ENCODE data around the gene PCNT.
"Not testable (repeated sequence)": the region's sequence is repeated elsewhere in the genome, so short reads cannot be mapped to it uniquely, and the experiment has no call there.

Gene PCNT

DNA sequence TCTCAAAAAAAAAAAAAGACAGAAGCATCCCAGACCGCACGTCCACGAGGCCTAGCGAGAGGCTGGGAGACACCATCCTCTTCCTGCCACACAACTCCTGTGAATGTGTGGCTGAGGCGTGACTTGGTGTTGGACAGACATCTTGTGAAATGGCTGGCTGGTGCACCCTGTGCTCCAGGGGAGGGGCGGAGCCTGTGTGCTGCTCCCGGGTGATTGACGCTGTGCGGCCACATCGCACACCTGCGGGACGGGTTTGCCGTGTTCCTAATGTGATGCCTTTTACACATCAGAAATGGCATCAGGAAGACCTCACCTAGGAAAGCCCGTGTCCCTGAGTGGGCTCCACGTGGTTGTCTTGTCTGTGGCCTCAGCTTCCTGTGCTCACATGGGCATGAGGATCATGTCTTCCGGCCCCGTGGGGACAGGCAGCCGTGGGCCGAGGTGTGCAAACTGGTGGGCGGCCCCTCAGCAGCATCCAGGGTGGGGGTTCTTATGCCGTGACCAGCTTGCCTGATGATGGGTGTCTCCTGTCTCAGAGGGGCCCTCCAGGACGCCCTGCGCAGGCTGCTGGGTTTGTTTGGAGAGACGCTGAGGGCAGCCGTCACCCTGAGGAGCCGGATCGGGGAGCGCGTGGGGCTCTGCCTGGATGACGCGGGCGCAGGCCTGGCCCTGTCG, 64.4 kb downstream of the PCNT start:
- no peak for DNase-seq

DNA sequence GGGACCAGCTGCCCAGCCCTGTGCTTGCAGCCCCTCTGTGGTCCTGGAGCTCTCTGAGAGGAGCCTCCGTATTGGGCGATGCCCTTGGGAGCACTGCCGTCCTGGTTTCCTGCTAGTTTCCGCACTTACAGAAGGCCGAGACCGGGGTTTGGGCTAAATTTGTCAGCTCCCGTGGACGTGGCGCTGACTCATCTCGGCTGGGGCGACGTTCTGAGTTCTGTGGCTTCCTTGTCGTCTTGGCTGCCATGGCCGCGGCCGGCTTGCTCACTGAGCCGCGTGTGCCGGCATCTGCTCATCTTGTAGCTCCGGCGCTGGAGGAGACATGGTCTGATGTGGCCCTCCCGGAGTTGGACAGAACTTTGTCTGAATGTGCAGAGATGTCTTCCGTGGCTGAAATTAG, 64.9 kb downstream of the PCNT start:
- no peak for DNase-seq

DNA sequence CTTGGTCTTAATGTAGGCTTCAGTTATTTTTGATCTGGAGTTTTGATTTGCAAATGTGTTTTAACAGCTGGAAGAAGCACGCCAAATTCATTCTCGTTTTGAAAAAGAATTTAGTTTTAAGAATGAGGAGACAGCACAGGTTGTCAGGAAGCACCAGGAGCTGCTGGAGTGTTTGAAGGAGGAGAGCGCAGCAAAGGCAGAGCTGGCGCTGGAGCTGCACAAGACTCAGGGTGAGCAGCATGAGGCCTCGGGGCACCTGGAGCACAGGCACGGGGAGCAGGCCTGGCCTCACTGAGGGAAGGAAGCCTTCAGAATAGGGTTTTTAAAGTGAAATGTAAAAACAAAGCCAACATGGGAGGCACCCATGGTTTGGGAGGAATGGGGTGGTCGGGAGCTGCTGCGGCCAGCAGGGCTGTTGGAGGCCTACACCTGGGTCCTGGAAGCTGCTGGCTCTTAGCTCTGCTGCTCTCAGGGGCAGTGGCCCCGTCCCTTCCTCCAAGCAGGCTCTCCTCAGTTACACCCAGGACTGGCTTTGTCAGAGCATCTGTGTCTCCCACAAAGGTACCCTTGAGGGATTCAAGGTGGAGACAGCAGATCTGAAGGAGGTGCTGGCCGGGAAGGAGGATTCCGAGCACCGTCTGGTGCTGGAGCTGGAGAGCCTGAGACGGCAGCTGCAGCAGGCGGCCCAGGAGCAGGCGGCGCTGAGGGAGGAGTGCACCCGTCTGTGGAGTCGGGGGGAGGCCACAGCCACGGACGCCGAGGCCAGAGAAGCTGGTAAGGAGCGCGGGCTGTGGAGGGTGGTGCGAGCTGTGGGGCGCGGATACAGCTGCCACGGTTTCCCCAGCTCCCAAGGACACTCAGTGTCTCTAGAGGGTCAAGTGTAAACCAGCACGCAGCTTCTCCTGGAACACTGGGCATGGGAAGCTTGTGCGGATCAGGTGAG, 66.9 kb downstream of the PCNT start:
- no peak for DNase-seq

DNA sequence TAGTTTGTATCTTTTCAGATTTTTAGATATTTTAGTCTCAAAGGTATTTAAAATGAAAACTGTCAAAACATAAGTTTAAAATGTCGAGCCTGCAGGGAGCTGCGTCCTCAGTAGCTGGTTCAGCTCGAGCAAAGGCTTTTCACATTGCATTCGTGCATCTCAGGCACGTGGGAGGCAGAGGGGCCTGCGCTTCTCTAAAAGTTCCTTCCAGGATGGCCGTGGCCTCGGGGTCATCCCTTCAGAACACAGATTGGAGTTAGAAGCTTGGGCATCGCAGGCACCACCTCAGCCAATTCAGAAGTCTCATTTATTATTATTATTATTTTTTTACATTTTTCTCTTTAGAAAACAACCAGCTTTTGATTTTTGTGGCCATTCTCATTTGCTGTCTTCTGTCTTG, 67.8 kb downstream of the PCNT start:
- no peak for DNase-seq

GRCh38 chr21:46392921-46393320, 69.0 kb downstream of the PCNT start:
- no peak for DNase-seq

DNA sequence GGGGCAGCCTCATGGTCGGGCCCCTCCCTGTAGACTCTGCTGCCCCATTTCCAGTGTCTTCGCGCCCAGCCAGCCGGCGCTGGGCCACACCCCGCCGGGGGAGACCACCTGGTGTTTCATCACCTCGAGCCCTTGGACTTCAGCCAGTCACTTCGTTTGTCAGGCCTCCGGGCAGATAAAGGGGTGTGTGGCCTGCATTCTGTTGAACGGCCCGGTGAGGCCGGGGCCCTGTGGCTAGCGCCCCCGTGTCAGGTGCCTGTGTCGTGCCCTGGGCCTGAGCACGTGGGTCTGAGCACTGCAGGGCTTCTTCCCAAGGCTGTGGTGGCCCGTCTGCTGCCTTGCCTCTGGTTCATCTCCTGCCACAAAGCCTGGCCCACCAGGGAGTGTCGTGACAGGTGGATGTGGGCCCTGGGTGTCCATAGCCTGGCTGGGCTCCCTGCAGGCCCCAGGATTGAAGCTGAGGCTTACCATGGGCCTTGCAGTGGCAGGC, 69.5 kb downstream of the PCNT start:
- no peak for DNase-seq

DNA sequence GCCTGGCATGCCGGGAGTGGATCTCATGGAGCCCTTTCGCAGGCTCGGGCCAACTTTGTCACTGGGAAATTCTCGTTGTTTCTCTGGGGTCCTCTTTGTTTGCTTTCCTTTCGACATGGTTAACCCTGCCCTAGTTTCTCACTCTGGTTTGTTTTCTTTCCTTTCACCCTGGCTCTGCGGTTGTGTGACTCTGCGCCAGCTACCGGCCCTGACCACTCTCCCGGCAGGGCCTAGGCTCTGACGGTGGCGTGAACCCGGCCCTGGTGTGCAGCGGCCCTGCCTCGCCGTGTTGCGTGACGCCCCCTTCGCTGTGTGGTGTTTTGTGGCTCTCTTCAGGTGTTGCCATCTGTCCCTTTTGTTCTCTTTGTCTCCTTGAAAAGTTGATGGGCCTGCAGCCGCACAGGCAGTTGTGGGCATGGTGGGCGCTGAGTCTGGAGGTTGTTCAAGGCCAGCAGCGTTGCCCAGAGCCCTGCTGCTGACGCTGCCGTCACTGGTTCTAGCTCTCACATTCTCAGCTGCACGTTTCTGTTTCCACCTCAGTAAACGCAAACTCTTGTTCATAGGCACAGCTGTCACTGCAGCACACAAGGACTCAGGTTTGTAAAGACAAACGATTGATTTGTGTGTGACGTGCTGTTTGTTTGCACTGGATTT, 70.1 kb downstream of the PCNT start:
- DNase-seq, result no peak

DNA sequence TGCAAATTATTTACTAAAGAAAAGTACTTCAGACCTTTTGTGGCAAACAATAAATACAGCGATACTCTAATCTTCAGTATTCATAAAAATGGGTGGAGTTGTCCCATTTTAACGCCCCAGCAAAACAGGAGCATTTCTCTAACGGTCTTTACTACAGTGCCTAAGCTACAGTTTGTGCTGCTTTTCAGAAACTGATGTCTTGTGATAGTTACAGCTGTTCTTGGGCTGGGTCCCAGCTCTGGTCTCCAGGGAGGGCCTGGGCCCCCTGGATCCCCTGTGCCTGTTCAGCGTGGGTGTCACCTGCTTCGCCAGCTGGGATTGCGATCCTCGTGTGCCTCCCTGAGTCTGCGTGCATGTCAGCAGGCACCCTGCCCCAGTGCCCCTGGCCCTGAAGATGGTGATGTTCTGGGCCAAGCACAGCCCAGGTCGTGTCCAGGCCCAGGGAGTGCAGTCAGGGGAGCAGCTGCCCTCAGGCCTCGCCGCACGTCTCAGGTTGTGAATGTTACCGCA, 70.7 kb downstream of the PCNT start:
- DNase-seq, result no peak

GRCh38 chr21:46397211-46397905, 73.4 kb downstream of the PCNT start:
- DNase-seq, result no peak

- no peak for DNase-seq
Observed at GRCh38 chr21:46397993-46398392, 74.0 kb downstream of the PCNT start.

DNA sequence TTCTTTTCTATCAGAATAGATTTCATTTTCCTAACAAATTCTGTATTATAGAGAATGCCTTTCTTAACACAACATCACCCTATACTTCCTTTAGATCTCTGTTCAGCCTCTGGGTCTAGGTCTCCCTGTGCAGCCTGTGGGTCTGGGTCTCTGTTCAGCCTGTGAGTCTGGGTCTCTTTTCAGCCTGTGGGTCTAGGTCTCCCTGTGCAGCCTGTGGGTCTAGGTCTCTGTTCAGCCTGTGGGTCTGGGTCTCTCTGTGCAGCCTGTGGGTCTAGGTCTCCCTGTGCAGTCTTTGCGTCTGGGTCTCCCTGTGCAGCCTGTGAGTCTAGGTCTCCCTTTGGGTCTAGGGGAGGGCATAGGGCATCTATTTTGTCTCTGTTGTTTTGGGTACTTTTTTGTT, 75.2 kb downstream of the PCNT start:
- no peak for DNase-seq

GRCh38 chr21:46399686-46400085, 75.7 kb downstream of the PCNT start:
- no peak for DNase-seq

- DNase-seq, result no peak
Observed at GRCh38 chr21:46401186-46401910, 77.4 kb downstream of the PCNT start.

DNA sequence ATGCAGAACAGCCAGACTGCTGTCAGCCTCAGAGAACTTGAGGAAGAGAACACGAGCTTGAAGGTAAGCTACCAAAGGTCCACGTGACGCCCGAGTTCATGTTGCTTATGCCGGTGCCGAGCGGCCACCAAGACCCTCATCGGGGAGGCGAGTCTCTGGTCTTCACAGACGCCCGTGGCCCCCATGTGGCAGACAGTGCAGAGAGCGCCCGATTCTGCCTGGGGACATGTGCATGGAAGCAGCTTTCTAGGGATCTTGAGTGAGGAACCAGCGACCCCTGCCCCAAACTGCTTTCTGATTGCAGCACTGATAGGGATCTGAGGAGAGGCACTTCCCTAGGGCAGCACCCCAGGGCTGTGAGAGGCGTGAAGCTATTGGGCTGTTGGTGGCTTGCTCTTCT, 78.5 kb downstream of the PCNT start:
- no peak for DNase-seq

- not testable (repeated sequence) for DNase-seq
Observed at GRCh38 chr21:46403234-46403811, 79.4 kb downstream of the PCNT start.

DNA sequence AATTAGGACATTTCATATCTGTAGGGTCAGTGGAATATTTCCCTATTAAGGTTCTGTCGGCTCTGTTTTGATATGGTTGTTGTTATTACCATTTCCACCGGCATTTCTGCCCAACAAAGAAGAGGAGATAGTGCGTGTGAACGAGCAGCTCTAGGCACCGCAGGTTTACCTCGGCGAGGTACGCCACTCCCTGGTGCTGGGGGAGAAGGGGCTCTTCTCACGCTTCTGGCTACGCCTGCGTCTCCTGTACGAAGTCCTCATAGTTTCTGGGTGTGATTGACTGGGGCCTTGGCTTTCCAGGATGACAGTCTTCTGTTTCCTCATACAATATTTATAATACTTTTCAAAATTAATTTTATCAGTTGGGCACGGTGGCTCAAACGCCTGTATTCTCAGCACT, 80.3 kb downstream of the PCNT start:
- no peak for DNase-seq

GRCh38 chr21:46406001-46406400, 82.0 kb downstream of the PCNT start:
- no peak for DNase-seq

- no peak for DNase-seq
Observed at GRCh38 chr21:46409641-46410406, 85.9 kb downstream of the PCNT start.

- no peak for DNase-seq
Observed at GRCh38 chr21:46410516-46410915, 86.6 kb downstream of the PCNT start.

- DNase-seq, result no peak
Observed at GRCh38 chr21:46411236-46411635, 87.3 kb downstream of the PCNT start.

DNA sequence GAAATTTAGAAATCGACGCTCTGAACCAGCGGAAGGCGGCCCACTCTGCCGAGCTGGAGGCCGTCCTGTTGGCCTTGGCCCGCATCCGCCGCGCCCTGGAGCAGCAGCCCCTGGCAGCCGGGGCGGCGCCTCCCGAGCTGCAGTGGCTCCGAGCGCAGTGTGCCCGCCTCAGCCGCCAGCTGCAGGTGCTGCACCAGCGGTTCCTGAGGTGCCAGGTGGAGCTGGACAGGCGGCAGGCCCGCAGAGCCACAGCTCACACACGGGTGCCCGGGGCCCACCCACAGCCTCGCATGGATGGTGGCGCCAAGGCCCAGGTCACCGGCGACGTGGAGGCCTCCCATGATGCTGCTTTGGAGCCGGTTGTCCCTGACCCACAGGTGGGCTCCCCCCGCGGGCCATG, 87.7 kb downstream of the PCNT start:
- no peak for DNase-seq
